Panc1 (cell line): Measurements from ENCODE around the gene PLPP4.

Source experiments
- POLR2AphosphoS5 ChIP-seq: IDR thresholded peaks from 2 replicates; pipeline ENCODE4 v1.6.1; 2012; ENCODE audit warnings: mild to moderate bottlenecking, low read depth, low read length, moderate library complexity
- SIN3A ChIP-seq: IDR thresholded peaks from 2 replicates; pipeline ENCODE4 v1.6.1; 2012; ENCODE audit warnings: low read depth, mild to moderate bottlenecking, low read length, moderate library complexity, borderline replicate concordance; ENCODE audit not compliant: insufficient read depth
- TCF7L2 ChIP-seq: IDR thresholded peaks from 2 replicates; pipeline ENCODE4 v1.6.1; 2011; ENCODE audit warnings: mild to moderate bottlenecking, low read depth, low read length, inconsistent platforms
- TF ChIP-seq, protein P1 (sequence below): fragments of 450-650 bp; IDR thresholded peaks from 2 replicates; pipeline ENCODE4 v1.5.1; 2017; ENCODE audit warnings: mild to moderate bottlenecking
- TF ChIP-seq, protein P2 (sequence below), 2 experiments: IDR thresholded peaks; 2 replicates each; pipeline ENCODE4 v1.6.1; 2011 to 2012; ENCODE audit warnings: low read depth in 2 of 2, control low read depth in 1 of 2, low read length in 1 of 2, mild to moderate bottlenecking in 1 of 2, moderate library complexity in 1 of 2; ENCODE audit not compliant: insufficient read depth in 1 of 2

DNA sequence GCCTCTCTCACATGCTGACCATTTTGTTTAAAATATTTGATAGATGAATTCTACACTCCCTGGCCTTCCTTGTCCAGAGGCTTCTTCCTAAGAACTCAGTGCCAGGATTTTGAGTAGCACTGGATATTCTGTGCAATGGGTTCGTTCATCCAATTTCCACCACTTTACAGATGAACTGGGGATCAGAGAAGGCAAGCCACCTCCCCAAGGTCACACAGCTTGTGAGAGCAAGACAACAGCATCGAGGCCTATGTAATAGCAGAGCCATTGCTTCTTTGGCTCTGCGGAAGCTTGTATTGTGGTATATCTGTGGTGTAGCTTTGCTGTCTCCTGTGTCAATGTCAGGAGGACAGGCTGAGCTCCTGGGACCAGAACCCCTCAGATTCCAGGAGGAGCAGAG, 140.9 kb downstream of the PLPP4 start:
- TF ChIP-seq, protein P1, sequence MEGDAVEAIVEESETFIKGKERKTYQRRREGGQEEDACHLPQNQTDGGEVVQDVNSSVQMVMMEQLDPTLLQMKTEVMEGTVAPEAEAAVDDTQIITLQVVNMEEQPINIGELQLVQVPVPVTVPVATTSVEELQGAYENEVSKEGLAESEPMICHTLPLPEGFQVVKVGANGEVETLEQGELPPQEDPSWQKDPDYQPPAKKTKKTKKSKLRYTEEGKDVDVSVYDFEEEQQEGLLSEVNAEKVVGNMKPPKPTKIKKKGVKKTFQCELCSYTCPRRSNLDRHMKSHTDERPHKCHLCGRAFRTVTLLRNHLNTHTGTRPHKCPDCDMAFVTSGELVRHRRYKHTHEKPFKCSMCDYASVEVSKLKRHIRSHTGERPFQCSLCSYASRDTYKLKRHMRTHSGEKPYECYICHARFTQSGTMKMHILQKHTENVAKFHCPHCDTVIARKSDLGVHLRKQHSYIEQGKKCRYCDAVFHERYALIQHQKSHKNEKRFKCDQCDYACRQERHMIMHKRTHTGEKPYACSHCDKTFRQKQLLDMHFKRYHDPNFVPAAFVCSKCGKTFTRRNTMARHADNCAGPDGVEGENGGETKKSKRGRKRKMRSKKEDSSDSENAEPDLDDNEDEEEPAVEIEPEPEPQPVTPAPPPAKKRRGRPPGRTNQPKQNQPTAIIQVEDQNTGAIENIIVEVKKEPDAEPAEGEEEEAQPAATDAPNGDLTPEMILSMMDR = no peak
- TF ChIP-seq POLR2AphosphoS5 (no peak), TCF7L2 (no peak), SIN3A (no peak)
- TF ChIP-seq, protein P2, sequence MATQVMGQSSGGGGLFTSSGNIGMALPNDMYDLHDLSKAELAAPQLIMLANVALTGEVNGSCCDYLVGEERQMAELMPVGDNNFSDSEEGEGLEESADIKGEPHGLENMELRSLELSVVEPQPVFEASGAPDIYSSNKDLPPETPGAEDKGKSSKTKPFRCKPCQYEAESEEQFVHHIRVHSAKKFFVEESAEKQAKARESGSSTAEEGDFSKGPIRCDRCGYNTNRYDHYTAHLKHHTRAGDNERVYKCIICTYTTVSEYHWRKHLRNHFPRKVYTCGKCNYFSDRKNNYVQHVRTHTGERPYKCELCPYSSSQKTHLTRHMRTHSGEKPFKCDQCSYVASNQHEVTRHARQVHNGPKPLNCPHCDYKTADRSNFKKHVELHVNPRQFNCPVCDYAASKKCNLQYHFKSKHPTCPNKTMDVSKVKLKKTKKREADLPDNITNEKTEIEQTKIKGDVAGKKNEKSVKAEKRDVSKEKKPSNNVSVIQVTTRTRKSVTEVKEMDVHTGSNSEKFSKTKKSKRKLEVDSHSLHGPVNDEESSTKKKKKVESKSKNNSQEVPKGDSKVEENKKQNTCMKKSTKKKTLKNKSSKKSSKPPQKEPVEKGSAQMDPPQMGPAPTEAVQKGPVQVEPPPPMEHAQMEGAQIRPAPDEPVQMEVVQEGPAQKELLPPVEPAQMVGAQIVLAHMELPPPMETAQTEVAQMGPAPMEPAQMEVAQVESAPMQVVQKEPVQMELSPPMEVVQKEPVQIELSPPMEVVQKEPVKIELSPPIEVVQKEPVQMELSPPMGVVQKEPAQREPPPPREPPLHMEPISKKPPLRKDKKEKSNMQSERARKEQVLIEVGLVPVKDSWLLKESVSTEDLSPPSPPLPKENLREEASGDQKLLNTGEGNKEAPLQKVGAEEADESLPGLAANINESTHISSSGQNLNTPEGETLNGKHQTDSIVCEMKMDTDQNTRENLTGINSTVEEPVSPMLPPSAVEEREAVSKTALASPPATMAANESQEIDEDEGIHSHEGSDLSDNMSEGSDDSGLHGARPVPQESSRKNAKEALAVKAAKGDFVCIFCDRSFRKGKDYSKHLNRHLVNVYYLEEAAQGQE (IDR thresholded peaks at IDR 0.05; ENCODE audit: insufficient read depth in 1 of 2, low read depth in 2 of 2, low read length in 1 of 2) = no peak
